GM12864 (cell line): ENCODE results near the gene DEPDC5.
"Not testable (repeated sequence)": the region's sequence is repeated elsewhere in the genome, so short reads cannot be mapped to it uniquely, and the experiment has no call there.

Source experiments
- DNase-seq: peaks from one replicate; pipeline ENCODE4 v3.0.0-alpha.2; 2011; ENCODE audit warnings: low read depth
- H3K4me3 ChIP-seq: 2 replicates; pipeline ENCODE4 v1.5.1; 2011; ENCODE audit warnings: mild to moderate bottlenecking, low read depth, low read length, control low read depth
- TF ChIP-seq, protein P1 (sequence below): IDR thresholded peaks from 2 replicates; pipeline ENCODE4 v1.5.1; 2011; ENCODE audit warnings: low read depth, mild to moderate bottlenecking, moderate library complexity, low read length, control low read depth, inconsistent platforms; ENCODE audit errors: missing control alignments

The DEPDC5 gene

GRCh38 chr22:31749636-31750364 lies 4.0 kb upstream of the DEPDC5 start, which contains the start of gene PRR14L:
Gene PRR14L (minus strand): TSS chr22:31750132. CDS start chr22:31738860, 11,272 bp downstream.
- peak within 1 kb of the TSS; percentile 91 for H3K4me3 ChIP-seq
- peak; percentile 89 for DNase-seq
- TF ChIP-seq, protein P1, sequence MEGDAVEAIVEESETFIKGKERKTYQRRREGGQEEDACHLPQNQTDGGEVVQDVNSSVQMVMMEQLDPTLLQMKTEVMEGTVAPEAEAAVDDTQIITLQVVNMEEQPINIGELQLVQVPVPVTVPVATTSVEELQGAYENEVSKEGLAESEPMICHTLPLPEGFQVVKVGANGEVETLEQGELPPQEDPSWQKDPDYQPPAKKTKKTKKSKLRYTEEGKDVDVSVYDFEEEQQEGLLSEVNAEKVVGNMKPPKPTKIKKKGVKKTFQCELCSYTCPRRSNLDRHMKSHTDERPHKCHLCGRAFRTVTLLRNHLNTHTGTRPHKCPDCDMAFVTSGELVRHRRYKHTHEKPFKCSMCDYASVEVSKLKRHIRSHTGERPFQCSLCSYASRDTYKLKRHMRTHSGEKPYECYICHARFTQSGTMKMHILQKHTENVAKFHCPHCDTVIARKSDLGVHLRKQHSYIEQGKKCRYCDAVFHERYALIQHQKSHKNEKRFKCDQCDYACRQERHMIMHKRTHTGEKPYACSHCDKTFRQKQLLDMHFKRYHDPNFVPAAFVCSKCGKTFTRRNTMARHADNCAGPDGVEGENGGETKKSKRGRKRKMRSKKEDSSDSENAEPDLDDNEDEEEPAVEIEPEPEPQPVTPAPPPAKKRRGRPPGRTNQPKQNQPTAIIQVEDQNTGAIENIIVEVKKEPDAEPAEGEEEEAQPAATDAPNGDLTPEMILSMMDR = no peak

DNA sequence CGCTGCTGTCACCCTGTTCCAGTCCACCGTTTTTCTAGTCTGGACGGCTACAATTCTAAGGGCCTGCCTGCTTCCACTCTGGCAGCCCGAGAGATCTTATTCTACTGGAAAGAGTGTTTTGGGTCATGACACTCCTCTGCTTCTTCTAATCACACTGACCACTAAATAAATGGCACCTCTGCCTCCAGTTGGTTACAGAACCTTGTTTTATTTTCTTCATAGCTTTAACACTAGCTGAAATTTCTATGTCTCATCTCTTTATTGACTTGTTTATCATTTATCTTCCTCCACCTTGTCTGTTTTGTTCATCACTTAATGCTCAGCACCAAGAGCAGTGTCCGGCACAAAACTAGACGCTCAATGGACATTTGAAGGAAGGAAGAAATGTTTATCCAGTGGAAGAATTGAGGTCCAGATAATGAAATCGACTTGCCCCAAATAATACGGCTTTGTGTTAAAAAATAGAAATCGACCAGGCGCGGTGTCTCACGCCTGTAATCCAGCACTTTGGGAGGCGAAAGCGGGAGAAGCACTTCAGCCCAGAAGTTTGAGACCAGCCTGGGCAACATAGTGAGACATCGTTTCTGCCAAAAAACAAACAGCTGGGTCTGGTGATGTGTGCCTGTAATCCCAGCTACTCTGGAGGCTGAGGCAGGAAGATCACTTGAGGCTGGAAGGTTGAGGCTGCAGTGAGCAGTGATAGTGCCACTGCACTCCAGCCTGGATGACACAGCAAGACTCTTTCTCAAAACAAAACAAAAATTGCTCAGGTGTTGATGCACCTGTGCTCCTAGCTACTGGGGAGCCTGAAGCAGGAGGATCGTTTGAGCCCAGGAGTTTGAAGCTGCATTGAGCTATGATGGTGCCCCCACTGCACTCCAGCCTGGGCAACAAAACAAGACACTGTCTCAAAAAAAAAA lies 3.2 kb upstream of the DEPDC5 start:
- DNase-seq = no peak
- TF ChIP-seq, protein P1 = no peak
- H3K4me3 ChIP-seq = peak overlapping the region; percentile 33

- TF ChIP-seq, protein P1 = no peak
- no peak for DNase-seq
- H3K4me3 ChIP-seq = no peak overlapping the region
Measured at GRCh38 chr22:31752096-31752847, 1.5 kb upstream of the DEPDC5 start.

GRCh38 chr22:31753005-31753633 lies 700 bp upstream of the DEPDC5 start:
- TF ChIP-seq, protein P1 = no peak
- peak overlapping the region; percentile 93 for H3K4me3 ChIP-seq
- no peak for DNase-seq

- H3K4me3 ChIP-seq = peak overlapping the region; percentile 93
- TF ChIP-seq, protein P1 = no peak
Measured at GRCh38 chr22:31754813-31755212, 994 bp downstream of the DEPDC5 start.

GRCh38 chr22:31757265-31757664 lies 3.4 kb downstream of the DEPDC5 start:
- H3K4me3 ChIP-seq = no peak overlapping the region
- TF ChIP-seq, protein P1 = no peak
- DNase-seq = no peak

More at GRCh38 chr22:31754813-31755212, 994 bp downstream of the DEPDC5 start:
- no peak for DNase-seq

DNA sequence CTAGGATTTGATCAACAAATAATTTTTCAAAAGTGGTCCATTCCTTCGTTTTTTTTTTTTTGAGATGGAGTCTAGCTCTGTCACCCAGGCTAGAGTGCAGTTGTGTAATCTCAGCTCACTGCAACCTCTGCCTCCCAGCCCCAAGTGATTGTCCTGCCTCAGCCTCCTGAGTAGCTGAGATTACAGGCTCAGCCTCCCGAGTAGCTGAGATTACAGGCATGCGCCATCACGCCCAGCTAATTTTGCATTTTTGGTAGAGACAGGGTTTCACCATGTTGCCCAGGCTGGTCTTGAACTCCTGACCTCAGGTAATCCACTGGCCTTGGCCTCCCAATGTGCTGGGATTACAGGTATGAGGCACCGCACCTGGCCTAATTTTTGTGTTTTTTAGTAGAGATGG lies 5.0 kb downstream of the DEPDC5 start:
- H3K4me3 ChIP-seq, DNase-seq: not testable (repeated sequence)
